ENCODE results near the gene S100A8.

Gene S100A8

GRCh38 chr1:153366261-153366660 is 24.6 kb downstream of the S100A8 start:
- no peak overlapping the region for H3K4me3 ChIP-seq (ENCODE audit: low read length)
- DNase-seq (ENCODE audit: low read depth, low spot score): no peak

- no peak overlapping the region for H3K4me3 ChIP-seq (ENCODE audit: low read length)
- DNase-seq (ENCODE audit: low read depth, low spot score): no peak
These were observed 25.2 kb downstream of the S100A8 start for GRCh38 chr1:153365696-153366095.

DNA sequence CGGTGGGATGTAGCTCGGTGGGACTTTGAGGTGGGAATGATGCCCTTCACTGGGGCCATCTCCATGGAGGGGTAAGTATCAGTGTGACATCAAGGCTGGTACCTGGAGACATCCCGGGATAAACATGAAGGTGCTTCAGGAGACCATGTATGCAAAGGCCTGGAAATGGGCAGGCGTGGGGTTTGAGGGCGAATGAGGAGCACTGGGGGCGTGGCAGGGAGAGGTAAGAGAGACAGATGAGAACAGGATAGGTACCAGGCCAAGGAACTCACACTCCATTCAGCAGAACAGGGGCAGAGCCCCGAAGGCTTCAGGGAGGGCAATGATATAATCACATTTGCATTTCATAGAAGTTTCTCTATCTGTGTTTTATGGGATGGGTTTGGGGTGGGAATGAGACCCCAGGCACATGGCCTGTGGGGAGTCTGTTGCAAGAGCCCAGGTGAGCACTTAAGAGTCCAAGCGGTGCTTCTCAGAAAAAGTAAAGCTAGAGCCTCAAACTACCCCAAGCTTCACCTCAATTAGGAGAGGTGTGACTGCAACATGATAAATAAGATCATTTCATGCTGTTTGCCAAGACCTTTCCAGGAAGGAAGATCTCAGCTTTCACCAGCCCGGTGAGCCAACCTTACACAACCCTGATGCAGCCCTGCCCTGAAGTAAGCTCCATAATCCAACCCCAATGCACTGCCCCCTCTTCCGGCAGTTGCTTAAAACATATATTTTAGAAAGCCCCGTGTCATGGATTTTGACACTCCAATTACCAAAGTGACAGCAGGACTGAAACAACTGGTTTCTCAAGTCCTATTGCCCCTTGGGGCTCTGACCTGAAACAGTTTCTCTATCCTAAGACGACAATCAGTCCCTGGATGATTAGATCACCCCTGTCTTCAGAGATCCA is 25.9 kb downstream of the S100A8 start:
- H3K4me3 ChIP-seq (ENCODE audit: low read length): no peak overlapping the region
- DNase-seq (ENCODE audit: low read depth, low spot score): no peak

DNA sequence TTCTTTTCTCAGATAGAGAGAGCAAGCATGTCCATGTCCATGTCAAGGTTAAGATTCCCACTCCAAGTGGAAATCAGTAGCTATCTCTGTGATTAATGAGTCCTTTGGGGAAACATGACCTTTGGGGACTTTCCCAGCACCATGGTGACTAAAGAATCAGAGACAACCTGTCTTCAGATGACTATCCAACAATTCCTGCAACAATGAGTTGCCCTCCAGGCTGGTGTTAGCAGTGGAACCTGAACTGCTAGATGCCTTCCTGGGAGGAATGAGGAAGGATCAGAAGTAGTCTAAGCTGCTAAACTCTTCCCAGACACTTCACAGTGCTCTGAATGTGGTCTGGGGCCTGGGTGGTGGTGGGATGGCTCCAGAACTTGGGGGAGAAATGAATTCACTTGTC is 26.7 kb downstream of the S100A8 start:
- no peak for DNase-seq (ENCODE audit: low read depth, low spot score)
- H3K4me3 ChIP-seq (ENCODE audit: low read length): no peak overlapping the region

DNA sequence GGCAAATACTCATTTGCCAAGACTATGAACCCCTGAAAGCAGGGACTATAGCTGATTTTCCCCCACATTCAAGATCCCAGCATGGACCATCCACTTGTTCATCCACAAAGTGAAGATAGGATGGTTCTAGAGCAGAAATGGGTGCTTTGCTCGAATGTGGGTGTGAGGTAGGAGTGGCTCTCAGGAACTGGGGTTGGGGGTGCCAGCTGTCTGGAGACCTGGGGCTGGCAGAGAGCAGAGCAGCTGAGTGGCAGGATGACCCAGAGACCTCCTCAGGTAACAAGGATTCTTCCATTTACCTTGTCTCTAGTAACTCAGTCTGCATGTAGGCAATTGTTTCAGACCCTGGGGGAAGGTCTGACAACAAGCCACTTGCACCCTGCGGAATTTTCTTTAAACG is 27.2 kb downstream of the S100A8 start:
- DNase-seq (ENCODE audit: low read depth, low spot score): no peak
- no peak overlapping the region for H3K4me3 ChIP-seq (ENCODE audit: low read length)

DNA sequence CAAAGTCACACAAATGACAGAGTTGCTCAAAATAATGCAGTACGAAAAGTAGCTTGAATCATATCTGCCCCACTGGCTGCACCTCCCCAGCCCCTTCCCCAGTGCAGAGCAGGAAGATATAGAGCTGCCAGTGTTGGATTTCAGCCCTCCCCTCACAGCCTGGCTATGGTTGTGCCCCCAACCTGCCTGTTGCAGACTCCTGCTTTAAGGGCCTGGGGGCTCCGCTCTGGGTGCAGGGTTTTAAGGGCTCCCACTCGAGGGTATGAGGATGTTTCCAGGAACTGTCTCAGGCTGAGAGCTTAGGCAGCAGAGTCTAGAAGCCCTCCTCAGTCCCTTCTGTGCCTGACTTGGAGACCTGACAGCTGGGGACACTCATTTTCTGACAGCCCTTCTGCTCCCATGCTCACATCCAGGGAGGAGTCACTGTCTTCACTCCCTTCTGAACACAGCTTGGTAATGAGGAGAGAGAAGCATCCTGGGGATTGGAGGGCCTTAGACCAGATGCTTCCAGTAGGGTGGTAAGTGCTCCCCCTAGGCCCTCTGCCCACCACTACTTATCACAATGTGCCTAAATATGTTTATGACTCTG is 28.6 kb downstream of the S100A8 start:
- DNase-seq (ENCODE audit: low read depth, low spot score): no peak
- no peak overlapping the region for H3K4me3 ChIP-seq (ENCODE audit: low read length)

- no peak for DNase-seq (ENCODE audit: low read depth, low spot score)
- no peak overlapping the region for H3K4me3 ChIP-seq (ENCODE audit: low read length)
These were observed 29.3 kb downstream of the S100A8 start for GRCh38 chr1:153361480-153362109.

DNA sequence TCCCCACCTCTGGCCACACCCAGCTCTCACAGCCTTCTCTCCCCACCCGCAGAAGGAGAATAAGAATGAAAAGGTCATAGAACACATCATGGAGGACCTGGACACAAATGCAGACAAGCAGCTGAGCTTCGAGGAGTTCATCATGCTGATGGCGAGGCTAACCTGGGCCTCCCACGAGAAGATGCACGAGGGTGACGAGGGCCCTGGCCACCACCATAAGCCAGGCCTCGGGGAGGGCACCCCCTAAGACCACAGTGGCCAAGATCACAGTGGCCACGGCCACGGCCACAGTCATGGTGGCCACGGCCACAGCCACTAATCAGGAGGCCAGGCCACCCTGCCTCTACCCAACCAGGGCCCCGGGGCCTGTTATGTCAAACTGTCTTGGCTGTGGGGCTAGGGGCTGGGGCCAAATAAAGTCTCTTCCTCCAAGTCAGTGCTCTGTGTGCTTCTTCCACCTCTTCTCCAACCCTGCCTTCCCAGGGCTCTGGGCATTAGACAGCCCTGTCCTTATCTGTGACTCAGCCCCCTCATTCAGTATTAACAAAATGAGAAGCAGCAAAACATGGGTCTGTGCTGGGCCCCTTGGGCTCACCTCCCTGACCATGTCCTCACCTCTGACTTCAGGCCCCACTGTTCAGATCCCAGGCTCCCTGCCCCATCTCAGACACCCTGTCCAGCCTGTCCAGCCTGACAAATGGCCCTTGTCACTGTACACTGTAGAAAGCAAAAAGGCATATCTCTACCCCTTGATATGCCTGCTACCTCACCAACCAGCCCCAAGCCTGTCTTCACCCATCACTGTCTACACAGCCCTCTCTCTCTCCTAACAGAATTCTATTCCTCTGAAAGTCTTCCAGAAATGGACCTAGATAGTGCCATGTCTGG is 30.0 kb downstream of the S100A8 start:
- no peak overlapping the region for H3K4me3 ChIP-seq (ENCODE audit: low read length)
- no peak for DNase-seq (ENCODE audit: low read depth, low spot score)

- DNase-seq (ENCODE audit: low read depth, low spot score): no peak
- H3K4me3 ChIP-seq (ENCODE audit: low read length): no peak overlapping the region
These were observed 30.7 kb downstream of the S100A8 start for GRCh38 chr1:153360190-153360589.

DNA sequence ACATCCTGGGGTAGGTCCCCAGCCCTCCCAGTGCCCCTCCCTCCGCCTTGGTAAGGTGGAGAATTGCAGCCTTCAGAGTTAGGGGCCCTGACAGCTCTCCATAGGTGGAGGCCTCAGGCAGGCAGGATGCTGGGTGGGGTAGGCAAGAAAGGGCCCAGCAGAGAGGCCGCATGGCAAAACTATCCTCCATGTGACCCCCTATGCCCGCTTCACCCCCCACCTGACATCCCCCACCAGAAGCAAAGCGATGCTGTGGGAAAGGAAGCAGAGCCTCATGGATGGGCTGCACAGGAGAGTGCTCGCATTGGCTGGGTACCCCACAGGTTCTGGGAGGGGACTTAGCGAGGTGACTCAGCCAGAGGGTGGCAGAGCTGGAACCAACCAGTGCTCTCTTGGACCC is 31.6 kb downstream of the S100A8 start:
- DNase-seq (ENCODE audit: low read depth, low spot score): no peak
- H3K4me3 ChIP-seq (ENCODE audit: low read length): no peak overlapping the region

DNA sequence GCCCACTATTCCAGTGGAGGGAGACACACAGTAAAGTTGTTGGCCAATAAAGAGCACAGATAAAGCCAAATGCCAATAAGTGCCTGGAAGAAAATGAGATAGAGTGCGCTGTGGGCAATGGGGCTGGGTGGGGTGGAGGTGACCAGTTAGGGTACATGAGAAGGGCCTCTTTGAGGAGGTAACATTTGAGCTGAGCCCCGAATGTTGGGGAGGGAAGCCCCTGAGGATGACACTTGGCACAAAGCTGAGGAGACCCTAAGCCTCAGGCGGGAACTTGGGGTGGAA is 32.2 kb downstream of the S100A8 start:
- no peak for DNase-seq (ENCODE audit: low read depth, low spot score)
- no peak overlapping the region for H3K4me3 ChIP-seq (ENCODE audit: low read length)

DNA sequence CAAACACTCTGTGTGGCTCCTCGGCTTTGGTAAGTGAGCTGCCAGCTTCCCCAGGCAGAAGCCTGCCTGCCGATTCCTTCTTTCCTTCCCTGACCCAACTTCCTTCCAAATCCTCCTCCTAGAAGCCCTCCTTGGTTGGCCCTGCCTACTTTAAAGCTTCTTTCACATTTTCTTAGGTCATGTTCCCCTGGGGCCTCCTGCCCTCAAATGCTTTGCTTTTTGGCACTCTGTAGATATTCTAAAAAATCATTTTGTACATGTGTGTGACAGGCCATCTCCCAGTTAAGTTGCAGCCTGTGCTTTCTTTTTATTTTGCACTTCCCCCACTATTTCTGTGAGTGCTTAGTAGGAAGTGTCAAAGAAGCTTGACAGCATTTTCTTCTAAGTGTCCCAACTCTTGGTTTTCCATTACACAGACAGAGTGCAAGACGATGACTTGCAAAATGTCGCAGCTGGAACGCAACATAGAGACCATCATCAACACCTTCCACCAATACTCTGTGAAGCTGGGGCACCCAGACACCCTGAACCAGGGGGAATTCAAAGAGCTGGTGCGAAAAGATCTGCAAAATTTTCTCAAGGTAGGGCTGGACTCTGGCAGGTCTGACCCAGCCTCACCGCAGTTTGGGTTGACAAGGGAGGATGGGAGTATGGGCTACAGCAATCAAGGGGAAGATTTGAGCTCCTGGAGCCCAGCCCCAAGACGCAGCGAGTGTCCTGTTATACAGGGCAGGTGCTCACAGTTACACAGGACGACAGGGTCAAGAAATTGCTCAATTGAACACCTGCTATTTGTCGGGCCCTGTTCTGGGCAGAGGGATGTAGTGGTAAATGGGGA is 32.8 kb downstream of the S100A8 start, which contains the start of gene S100A9:
TSS of gene S100A9 (plus strand) at position 2 of the 838 bp plus-strand sequence. CDS start at position 432, 430 bp downstream.
- no peak for DNase-seq (ENCODE audit: low read depth, low spot score)
- no peak within 1 kb of the TSS for H3K4me3 ChIP-seq (ENCODE audit: low read length)

DNA sequence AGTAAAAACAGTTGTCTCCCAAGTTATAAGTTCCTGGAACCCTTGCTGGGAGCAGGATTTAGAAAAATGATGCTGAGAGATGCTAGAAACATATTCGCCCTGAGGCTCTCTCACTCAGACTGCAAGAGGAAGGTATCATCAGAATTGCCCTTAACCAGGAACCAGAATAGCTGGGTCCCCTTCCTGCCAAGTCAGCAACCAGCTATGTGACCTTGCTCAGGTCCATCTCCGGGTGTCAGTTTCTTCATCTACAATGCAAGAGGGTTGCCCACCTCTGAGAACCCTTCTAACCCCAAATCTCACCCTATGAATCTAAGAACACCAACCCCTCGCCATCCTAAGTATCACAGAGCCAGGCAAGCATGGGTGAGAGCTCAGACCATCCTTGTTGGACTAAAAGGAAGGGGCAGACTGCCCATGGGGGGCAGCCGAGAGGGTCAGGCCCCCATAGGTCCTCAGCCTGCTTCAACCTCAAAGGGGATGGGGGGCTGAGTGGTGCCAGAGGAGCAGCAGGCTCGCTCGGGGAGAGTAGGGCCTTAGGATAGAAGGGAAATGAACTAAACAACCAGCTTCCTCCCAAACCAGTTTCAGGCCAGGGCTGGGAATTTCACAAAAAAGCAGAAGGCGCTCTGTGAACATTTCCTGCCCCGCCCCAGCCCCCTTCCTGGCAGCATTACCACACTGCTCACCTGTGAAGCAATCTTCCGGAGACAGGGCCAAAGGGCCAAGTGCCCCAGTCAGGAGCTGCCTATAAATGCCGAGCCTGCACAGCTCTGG is 33.6 kb downstream of the S100A8 start:
- no peak overlapping the region for H3K4me3 ChIP-seq (ENCODE audit: low read length)
- no peak for DNase-seq (ENCODE audit: low read depth, low spot score)

DNA sequence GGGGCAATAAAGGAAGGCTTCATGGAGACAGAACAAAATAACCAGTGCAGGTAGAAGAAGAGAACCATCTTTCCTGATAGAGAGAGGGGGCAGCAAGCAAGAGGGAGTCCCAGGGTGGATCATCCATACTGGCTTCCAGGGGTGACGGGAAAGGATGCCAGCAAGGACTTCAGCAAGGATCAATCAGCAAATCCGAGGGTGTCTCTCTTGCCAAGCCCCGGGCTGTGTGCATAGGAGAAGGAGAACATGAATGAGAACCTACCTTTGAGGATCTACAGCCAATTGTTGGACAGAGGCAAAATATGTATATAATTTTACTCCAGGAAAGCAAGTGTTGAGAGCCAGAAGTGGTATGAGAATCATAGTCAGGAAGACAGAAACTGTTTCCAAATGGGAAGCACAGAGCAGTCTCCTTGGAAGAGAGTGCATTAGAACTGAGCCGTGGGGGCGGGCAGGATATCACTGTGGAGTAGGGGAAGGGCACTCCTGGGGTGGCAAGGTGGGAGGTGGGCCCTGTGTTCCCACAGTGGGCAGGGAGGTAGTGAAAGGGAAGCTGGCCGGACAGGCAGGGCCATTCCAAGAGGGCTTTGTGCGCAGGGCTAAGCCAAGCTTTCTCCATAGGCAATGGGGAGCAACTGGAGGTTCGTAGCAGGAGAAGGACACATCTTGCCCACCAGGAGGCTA is 34.3 kb downstream of the S100A8 start:
- no peak for DNase-seq (ENCODE audit: low read depth, low spot score)

GRCh38 chr1:153355445-153356071 is 35.3 kb downstream of the S100A8 start:
- H3K4me3 ChIP-seq (ENCODE audit: low read length): no peak overlapping the region
- peak; percentile 35 for DNase-seq (ENCODE audit: low read depth, low spot score)

More for the DNA sequence above, 34.3 kb downstream of the S100A8 start:
- H3K4me3 ChIP-seq (ENCODE audit: low read length): no peak overlapping the region

GRCh38 chr1:153354515-153355193 is 36.2 kb downstream of the S100A8 start:
- DNase-seq (ENCODE audit: low read depth, low spot score): no peak

More at GRCh38 chr1:153354515-153355193, 36.2 kb downstream of the S100A8 start:
- H3K4me3 ChIP-seq (ENCODE audit: low read length): no peak overlapping the region

Measured in Jurkat, Clone E6-1 (cell line).